ENCODE measurements around the gene KDM7A. TPM values are rescaled to one million over a fixed set of nuclear protein-coding genes. Genes with fewer than 3 reads are reported as not detected.

KDM7A gene
- polyA plus RNA-seq, 1 of the 3 experiments (the other 2 are of a cell fraction) = 0.94 TPM

DNA sequence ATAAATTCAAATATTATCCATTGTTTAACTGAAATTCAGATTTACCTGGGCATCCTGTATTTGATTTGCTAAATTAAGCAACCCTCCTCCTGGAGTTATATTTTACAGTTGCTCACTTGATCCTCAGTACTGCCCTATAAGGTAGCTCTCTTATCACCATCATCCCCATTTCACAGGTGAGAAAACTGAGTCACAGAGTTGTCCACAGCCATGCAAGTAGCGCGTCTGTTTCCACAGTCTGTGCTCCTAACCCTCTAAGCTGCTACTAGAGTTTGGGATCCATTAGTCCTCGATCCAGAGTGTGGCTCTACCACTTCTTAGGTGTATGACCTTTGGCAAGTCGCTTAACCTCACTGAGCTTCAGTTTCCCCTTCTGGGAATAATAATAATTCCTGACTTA is 34.9 kb upstream of the KDM7A start:
- Histone ChIP-seq H3K27ac (ENCODE audit: low read depth in 2 of 2, low read length in 1 of 2) (no peak overlapping the region), H2AFZ (ENCODE audit: low read depth) (no peak overlapping the region), H3K4me2 (no peak overlapping the region), H3K9ac (no peak overlapping the region), H3F3A (replicated peaks; ENCODE audit: insufficient read depth) (no peaks in the 10 kb centered on the region), H4K20me1 (ENCODE audit: insufficient read depth) (no peaks in the 10 kb centered on the region), H3K4me1 (ENCODE audit: control insufficient read depth in 1 of 2, insufficient read depth in 2 of 2, low read depth in 1 of 2, low read length in 1 of 2) (peaks cover 0 to 6% of the 10 kb centered on the region in 2 experiments; a peak in 1 of 4 replicates), H3K79me2 (ENCODE audit: insufficient read depth) (no peaks in the 10 kb centered on the region), H3K9me3 (no peaks in the 10 kb centered on the region), H3K27me3 (ENCODE audit: insufficient read depth) (0 out of 2 replicates have a peak, but pooled peaks cover 11% of the 10 kb centered on the region), H3K36me3 (replicated peaks in 1 of 2; ENCODE audit: control insufficient read depth in 1 of 2, insufficient read depth in 2 of 2, low read length in 1 of 2) (no peaks in the 10 kb centered on the region), H3K9me2 (no peaks in the 10 kb centered on the region), H3K4me3 (ENCODE audit: low read depth in 2 of 2, low read length in 1 of 2) (no peak overlapping the region)
- ChIA-PET POLR2A (no interaction called here), CTCF (interaction anchor here (0.7 to 1.1 kb wide), 2 partner anchors 14 to 36 kb away, joined by 3 read pairs; no protein-coding TSS in a partner anchor)
- no peak for DNase-seq
- TF ChIP-seq POLR2AphosphoS5 (IDR thresholded peaks at IDR 0.05; ENCODE audit: low read depth, low read length) = no peak
- no peak for TF ChIP-seq TEAD4 (IDR thresholded peaks at IDR 0.05; ENCODE audit: borderline replicate concordance, insufficient read depth)
- no peak for TF ChIP-seq FOXM1 (IDR thresholded peaks at IDR 0.05; ENCODE audit: low read depth)
- 73% methylated on average over 4 of the region's 4 CpGs for WGBS (ENCODE audit: low lambda C conversion rate)

DNA sequence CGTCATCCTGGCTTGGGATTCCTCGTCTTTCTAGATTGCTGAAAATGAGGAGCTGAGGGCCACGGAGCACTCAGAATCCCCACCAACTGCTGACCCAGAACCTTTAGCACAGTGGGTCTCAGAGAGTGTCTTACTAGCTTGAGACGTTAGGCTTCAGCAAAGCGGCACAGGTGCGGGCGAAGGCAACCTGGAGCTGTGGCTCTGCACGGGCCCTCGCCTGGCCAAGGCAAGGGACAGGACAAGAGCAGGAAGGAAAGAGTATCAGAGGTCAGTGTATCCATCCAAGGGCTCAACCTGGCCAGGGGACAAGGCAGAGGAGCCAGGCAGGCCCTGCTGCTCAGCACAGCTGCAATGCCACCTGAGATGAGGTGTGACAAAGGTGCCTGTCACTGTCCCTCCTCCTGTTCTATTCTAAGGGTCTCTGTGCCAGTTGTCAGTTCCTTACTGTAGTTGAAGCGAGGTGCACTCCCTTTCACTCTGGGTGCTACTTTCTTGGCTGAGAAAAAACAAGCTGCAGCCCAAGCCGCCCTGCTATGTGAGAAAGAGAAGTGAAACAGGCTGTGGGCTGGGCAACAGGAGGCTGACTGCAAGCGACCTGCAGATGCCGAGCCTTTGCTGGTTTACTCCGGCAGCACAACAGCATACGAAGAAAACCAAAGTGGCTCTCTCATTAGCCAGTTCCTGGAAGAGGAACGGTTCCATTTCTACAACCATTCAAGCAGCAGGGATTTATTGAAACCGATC is 33.3 kb upstream of the KDM7A start:
- H3K9ac ChIP-seq = no peak overlapping the region
- H3K4me3 ChIP-seq (ENCODE audit: low read depth in 2 of 2, low read length in 1 of 2) = no peak overlapping the region
- peaks cover 25% of the 10 kb centered on the region; the same call in 1 of the 2 replicates for H3K27me3 ChIP-seq (ENCODE audit: insufficient read depth)
- no peaks in the 10 kb centered on the region for H3K9me3 ChIP-seq
- WGBS (ENCODE audit: low lambda C conversion rate) = 67% methylated on average over 17 of the region's 17 CpGs
- no peaks in the 10 kb centered on the region for H3K36me3 ChIP-seq (replicated peaks in 1 of 2; ENCODE audit: control insufficient read depth in 1 of 2, insufficient read depth in 2 of 2, low read length in 1 of 2)
- no peaks in the 10 kb centered on the region for H3F3A ChIP-seq (replicated peaks; ENCODE audit: insufficient read depth)
- CTCF ChIA-PET = interaction anchor here (1.2 kb wide), 1 partner anchor 8 kb away, joined by 3 read pairs; no protein-coding TSS in a partner anchor
- DNase-seq = no peak
- no peak overlapping the region for H3K4me2 ChIP-seq
- H3K79me2 ChIP-seq (ENCODE audit: insufficient read depth) = no peaks in the 10 kb centered on the region
- TF ChIP-seq ELF1 (IDR thresholded peaks at IDR 0.05) (no peak), CHD2 (IDR thresholded peaks at IDR 0.05; ENCODE audit: low read length, partially characterized antibody) (no peak), JUND (IDR thresholded peaks at IDR 0.05) (no peak), MEF2A (IDR thresholded peaks at IDR 0.05; ENCODE audit: borderline replicate concordance, low read depth) (no peak), FOXM1 (IDR thresholded peaks at IDR 0.05; ENCODE audit: low read depth) (no peak), EZH2phosphoT487 (IDR thresholded peaks at IDR 0.05; ENCODE audit: borderline replicate concordance, low read depth) (no peak), EP300 (IDR thresholded peaks at IDR 0.05; ENCODE audit: borderline replicate concordance in 1 of 2, low read depth in 1 of 2, low read length in 1 of 2) (no peak), FOXJ3 (CRISPR knock-in tag; IDR thresholded peaks at IDR 0.05) (no peak), MXI1 (IDR thresholded peaks at IDR 0.05; ENCODE audit: low read depth, low read length) (no peak), YY1 (IDR thresholded peaks at IDR 0.05; ENCODE audit: low read depth) (no peak), GABPA (IDR thresholded peaks at IDR 0.05; ENCODE audit: low read depth) (no peak), SIN3A (IDR thresholded peaks at IDR 0.05; ENCODE audit: borderline replicate concordance, low read depth, low read length) (no peak), NRF1 (IDR thresholded peaks at IDR 0.05; ENCODE audit: low read depth, low read length) (no peak), SMC3 (IDR thresholded peaks at IDR 0.05; ENCODE audit: low read depth, low read length) (no peak), RCOR1 (IDR thresholded peaks at IDR 0.05; ENCODE audit: low read length) (no peak), RAD21 (IDR thresholded peaks at IDR 0.05; ENCODE audit: low read length) (no peak), TCF12 (IDR thresholded peaks at IDR 0.05) (no peak)
- TF ChIP-seq, protein P1, sequence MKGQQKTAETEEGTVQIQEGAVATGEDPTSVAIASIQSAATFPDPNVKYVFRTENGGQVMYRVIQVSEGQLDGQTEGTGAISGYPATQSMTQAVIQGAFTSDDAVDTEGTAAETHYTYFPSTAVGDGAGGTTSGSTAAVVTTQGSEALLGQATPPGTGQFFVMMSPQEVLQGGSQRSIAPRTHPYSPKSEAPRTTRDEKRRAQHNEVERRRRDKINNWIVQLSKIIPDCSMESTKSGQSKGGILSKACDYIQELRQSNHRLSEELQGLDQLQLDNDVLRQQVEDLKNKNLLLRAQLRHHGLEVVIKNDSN (IDR thresholded peaks at IDR 0.05; ENCODE audit: borderline replicate concordance, low read depth) = no peak
- TF ChIP-seq, protein P2, sequence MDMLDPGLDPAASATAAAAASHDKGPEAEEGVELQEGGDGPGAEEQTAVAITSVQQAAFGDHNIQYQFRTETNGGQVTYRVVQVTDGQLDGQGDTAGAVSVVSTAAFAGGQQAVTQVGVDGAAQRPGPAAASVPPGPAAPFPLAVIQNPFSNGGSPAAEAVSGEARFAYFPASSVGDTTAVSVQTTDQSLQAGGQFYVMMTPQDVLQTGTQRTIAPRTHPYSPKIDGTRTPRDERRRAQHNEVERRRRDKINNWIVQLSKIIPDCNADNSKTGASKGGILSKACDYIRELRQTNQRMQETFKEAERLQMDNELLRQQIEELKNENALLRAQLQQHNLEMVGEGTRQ (IDR thresholded peaks at IDR 0.05; ENCODE audit: borderline replicate concordance, low read depth, low read length) = no peak
- TF ChIP-seq, protein P3, sequence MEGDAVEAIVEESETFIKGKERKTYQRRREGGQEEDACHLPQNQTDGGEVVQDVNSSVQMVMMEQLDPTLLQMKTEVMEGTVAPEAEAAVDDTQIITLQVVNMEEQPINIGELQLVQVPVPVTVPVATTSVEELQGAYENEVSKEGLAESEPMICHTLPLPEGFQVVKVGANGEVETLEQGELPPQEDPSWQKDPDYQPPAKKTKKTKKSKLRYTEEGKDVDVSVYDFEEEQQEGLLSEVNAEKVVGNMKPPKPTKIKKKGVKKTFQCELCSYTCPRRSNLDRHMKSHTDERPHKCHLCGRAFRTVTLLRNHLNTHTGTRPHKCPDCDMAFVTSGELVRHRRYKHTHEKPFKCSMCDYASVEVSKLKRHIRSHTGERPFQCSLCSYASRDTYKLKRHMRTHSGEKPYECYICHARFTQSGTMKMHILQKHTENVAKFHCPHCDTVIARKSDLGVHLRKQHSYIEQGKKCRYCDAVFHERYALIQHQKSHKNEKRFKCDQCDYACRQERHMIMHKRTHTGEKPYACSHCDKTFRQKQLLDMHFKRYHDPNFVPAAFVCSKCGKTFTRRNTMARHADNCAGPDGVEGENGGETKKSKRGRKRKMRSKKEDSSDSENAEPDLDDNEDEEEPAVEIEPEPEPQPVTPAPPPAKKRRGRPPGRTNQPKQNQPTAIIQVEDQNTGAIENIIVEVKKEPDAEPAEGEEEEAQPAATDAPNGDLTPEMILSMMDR (IDR thresholded peaks at IDR 0.05) = no peak
- no peak overlapping the region for H3K27ac ChIP-seq (ENCODE audit: low read depth in 2 of 2, low read length in 1 of 2)
- POLR2A ChIA-PET = no interaction called here
- peaks cover 0 to 6% of the 10 kb centered on the region in 2 experiments; a peak in 1 of 4 replicates for H3K4me1 ChIP-seq (ENCODE audit: control insufficient read depth in 1 of 2, insufficient read depth in 2 of 2, low read depth in 1 of 2, low read length in 1 of 2)
- no peak overlapping the region for H2AFZ ChIP-seq (ENCODE audit: low read depth)
- no peaks in the 10 kb centered on the region for H3K9me2 ChIP-seq
- no peaks in the 10 kb centered on the region for H4K20me1 ChIP-seq (ENCODE audit: insufficient read depth)
